Dermis blood vessel endothelial cell (primary cell): ENCODE data around the gene SZT2. TPM values are rescaled to one million over a fixed set of nuclear protein-coding genes. Genes with fewer than 3 reads are reported as not detected.

Experiments
- DNase-seq: peaks from one replicate; pipeline ENCODE4 v3.0.0; 2010
- total RNA-seq: library from RNA; depleted of rRNA; stranded (reverse); fragments of >200 nt; gene quantifications from 2 replicates; pipeline ENCODE4 v1.2.3, GENCODE V29; 2014

SZT2 gene
- total RNA-seq = 18.9 and 24.8 TPM in 2 replicates

DNA sequence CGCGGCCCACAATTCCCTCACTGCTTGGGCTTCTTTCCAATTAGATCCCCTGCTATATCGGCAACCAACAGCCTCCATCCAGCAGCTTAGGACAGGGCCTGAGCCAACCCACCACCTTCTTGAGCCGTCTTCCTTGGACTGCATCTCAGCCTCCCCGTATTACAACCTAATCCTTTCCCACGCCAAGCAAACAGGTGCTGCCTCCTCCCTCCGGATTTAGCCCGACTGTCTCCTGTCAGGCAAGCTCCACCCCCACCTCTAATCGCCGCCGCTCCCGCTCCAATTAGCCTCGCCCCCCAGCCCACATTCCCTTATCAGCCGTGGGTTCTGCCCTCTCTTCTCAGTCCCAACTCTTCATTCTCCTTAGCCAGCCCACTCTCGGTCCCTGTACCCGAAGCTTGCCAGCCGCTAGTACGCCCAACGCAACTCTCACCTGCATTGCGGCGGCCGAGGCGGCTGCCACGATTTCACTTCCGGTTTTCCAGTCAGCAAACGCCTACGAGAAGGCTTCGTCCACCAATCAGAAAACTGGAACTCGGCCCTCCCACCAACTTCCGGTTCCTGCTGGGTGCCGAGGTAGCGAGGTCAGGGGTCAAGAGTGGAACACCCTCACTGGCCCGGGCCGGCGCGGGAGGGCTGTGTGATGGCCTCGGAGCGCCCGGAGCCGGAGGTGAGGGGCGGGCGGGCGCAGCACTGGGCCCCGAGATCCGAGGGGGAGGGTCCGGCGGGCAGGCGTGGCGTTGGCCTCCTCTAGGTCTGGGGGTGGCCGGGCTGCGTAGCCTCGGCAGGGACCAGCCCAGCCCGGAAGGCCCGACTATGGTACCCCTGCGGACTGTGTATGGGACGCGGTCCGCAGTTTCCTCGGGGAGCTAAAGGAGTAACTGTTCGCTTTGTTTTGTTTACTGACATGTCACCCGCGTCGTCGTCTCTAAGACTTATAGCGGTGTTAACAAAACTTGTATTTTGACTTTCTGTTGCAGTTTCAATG lies at the start of gene SZT2, which contains the start of gene MED8:
Gene SZT2, plus strand, starts transcription at position 574 of the 988 bp plus-strand sequence. Its CDS starts 70 bp downstream, at position 644.
Gene MED8, minus strand, starts transcription at position 475 of the 988 bp plus-strand sequence. Its CDS starts 36 bp downstream, at position 439.
- DNase-seq = peak; percentile 97

DNA sequence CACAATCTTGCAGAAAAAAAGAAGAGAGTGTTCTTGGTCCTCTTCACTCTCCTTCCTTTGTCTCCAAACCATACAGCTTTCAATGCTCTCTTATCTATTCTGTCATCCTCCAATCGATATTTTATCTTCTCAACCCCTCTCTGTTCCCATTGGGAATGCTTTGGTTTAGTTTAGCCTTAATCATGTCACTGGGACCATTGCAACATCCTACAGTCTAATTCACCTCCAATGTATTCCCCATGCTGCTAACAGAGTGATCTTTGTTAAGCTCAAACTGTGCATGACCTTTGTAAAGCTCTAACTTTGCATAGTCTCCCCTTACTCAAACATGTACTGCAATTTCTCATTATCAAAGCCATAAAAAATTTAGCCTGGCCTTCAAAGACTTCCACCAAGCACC lies 49.1 kb upstream of the SZT2 start:
- no peak for DNase-seq

DNA sequence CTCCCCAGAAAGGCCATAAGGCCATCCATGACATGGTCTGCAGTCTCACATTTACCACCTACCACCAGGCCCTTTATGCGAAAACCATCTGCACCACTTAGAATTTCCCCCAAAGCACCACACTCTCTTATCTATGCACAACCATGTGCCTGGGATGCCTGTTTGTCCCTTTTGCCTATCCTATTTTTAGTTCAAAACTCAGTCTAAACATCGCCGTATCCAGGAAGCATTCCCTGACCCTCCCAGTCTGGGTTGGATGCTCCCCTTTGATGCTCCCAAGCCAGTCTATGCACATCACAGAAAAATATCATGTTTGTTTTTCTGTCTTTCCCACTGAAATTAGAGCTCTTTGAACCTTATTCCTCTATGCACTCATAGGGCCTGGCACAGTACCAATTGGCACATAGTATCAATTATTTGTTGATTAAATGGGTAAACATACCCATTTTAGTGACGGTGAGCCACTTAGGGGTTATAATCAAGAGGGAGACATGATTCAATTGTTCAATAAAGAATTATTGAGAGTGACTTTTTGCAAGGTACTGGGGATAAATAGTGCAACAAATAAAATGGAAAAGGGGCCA lies 45.3 kb upstream of the SZT2 start:
- no peak for DNase-seq

DNA sequence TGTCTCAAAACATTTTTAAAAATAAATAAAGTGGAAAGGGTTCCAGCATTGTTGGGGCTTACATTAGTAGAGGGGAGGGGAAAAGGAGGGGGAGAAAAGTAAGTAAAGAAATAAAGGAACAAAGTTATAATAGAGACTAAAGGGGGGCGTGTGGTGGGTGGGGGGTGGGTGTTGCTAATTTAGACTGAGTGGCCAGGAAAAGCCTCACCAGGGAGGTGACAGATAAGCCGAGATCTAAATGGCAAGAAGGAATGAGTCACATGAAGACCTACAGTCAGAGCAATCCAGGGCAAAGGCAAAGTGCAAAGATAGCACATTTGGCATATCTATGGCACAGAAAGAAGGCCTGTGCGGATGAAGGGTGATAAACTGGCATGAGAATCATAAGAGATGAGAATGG lies 44.6 kb upstream of the SZT2 start:
- no peak for DNase-seq

DNA sequence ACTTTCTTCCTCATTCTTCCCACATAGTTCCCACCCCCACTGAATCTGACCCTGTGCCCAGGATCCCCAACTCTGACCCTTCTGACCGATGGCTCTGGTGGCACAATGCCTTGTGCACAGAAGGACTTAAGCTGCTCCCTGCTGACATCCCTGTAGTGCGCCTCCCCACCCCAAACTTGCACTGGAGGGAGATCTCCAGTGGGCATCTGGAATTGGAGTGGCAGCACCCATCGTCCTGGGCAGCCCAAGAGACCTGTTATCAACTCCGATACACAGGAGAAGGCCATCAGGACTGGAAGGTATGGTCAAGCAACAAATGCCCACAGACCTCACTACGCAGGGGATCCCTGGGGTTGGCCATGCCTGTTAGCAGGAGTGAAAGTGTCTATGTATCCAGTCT lies 43.1 kb upstream of the SZT2 start:
- no peak for DNase-seq

DNA sequence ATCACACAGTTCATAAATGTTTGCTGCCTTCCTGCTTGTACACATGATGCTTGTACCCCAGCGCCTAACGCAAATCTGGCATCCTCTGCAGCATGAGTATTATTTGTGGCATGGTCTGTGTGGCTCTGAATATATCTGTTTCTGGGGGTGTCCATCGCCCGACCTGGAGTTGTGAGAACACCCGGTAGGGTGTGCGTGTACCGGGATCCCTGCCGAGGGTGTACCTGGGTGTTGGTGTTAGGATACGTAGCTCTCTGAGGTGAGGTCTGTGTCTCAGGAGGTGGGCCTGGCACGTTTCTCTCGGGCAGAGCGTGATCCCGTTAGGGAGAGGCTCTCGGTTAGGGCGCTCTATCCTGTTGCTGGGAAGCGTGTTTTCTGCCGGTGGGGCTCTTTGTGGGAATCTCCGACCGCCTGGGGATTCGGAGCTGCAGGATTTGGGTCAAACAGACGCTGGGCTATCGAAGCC lies 41.3 kb upstream of the SZT2 start:
- DNase-seq = peak; percentile 32

DNA sequence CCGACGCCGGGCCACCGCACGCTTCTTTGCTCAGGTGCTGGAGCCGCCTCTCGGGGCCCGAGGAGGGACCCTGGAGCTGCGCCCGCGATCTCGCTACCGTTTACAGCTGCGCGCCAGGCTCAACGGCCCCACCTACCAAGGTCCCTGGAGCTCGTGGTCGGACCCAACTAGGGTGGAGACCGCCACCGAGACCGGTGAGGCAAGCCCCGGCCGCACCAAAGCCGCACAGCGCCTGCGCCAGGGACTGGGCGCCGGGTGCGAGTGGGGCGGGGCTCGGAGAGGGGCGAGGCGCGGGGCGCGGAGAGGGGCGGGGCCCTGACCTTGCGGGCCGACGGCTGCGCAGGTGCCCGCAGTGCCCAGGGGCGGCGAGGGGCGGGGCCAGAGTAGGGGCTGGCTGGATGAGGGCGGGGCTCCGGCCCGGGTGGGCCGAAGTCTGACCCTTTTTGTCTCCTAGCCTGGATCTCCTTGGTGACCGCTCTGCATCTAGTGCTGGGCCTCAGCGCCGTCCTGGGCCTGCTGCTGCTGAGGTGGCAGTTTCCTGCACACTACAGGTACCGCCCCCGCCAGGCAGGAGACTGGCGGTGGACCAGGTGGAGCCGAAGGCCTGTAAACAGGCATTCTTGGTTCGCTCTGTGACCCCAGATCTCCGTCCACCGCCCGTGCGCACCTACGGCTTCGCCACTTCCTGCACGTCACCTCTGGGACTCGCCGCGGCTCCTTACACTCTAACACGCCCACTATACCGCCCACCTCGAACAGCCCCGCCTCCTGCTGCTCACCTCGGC lies 40.7 kb upstream of the SZT2 start:
- peak; percentile 72 for DNase-seq

DNA sequence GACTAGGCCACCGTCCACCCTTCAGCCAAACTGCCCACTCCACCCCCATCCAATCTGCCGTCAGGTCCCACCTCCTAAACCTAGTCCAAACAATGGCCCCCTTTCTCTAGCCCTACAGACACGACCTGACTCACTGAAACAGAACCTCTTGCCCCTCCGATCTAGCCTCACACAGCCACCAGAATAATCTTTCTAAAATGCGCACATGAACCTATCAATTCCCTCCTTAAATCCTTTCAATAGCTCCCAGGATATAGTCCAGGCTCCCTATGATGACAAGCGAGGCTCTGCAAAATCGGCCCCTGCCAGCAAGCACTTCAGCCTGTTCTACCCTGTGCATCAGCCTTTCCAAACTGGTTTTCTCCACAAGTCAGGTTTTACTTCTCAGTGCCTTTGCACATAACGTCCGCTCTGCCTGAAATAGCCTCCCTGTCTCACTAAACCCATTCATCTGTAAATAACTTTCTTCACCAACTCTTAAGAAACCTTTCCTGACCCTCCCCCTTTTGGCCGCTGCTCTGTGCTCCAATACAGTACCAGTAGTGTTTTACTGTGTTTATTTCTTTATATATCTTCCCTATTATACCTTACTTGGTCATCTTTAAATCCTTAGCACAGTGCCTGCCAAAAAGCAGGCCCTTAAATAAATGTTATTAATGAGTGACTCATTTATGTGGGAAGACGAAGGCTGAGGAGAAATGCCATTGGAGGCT lies 39.9 kb upstream of the SZT2 start:
- DNase-seq = no peak

DNA sequence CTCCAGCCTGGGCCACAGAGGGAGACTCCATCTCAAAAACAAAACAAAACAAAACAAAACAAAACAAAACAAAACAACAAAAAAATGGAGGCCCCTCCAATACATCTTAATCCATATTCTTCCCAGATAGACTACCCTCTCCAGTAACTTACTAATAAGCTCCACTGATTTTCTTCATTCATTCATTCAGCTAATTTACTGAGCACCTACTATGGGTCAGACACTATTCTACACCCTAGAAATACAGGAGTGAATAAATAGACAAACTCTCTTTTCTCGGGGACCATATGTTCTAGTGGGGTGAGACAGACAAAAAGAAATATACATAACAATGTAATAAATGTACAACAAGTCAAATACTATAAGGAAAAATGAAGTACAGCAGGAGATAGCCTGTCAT lies 38.7 kb upstream of the SZT2 start:
- DNase-seq = no peak

DNA sequence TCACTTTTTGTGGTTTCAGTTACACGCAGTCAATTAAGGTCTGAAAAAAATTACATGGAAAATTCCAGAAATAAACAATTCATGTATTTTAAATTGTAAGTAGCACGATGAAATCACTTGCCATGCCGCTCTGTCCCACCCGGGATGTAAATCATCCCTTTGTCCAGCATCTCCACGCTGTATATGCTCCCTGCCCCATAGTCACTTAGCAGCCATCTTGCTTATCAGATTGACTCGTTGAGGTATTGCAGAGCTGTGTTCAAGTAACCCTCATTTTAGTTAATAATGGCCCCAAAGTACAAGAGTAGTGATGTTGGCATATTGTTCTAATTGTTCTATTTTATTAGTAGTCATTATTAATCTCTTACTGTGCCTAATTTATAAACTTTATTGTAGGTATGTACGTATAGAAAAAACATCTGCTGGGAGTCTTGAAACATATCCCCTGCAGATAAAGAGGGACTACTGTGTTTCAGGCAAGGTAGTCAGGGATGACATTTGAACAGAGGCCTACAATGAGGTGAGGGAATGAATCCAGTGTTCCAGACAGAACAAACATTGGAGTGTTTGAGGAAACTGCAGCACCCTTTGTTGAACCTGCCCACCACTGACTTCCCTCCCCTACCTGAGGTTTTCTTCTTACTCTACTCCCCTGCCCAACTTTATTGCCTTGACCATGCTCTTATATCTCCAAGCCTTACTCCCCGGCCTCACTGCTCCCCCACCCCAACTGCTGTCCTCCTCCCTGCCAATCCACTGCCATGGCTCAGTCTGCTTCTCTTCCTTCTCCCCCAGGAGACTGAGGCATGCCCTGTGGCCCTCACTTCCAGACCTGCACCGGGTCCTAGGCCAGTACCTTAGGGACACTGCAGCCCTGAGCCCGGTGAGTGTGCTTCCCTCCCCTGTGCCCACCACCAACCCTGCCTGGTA lies 38.0 kb upstream of the SZT2 start:
- DNase-seq = no peak

DNA sequence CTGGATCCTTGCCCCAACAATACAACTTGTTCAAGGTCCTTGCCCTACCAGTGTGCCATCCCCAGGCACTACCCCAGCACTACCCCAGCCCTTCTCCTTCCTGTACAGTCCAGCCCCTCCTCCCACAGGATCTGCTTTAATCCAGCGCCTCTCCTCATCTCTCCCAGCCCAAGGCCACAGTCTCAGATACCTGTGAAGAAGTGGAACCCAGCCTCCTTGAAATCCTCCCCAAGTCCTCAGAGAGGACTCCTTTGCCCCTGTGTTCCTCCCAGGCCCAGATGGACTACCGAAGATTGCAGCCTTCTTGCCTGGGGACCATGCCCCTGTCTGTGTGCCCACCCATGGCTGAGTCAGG lies 37.4 kb upstream of the SZT2 start:
- DNase-seq = no peak

DNA sequence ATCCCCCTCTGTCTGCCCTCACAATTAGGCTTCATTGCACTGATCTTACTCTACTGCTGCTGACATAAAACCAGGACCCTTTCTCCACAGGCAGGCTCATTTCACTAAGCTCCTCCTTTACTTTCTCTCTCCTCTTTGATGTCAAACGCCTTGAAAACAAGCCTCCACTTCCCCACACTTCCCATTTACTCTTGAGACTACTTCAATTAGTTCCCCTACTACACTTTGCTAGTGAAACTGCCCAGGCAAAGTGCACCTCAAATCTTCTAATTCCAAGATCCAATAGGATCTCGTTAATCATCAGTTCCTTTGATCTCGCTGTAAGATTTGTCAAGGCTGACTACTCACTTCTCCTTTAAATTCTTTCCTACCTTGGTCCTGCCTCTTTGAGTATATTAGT lies 36.8 kb upstream of the SZT2 start:
- no peak for DNase-seq

DNA sequence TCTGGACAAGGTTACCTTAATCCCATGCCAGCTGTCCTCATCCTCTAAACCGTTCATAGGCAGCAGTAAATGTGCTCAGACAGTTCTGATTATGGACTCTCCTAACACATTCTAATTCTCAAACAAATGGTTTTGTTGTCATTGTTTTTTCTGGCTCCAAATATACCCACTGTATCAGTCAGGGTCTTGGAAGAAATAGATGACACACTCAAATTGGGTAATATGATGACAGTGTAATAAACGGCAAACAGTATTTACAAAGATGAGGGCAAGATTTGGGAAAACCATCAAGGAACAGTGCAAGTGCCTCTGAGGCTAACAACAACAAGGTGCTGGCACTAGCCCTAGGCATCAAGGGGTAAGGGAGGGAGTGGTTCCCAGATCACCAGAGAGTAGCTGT lies 35.2 kb upstream of the SZT2 start:
- DNase-seq = no peak

DNA sequence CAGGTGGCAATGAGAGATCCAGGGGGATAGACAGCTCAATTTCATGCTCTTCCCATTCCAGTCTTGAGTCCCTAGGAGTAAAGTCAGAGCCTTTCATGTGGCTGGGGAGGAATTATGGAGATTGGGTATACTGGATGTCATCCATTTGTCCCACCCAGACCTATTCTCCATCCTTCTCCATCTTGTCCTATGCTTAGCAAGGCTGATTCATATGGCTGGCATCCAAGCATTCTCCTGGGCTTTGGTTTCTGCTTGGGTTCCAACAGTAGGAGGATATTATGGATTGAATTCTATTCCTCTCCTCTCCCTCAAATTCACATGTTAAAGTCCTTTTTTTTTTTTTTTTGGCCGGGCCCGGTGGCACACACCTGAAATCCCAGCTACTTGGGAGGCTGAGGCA lies 34.8 kb upstream of the SZT2 start:
- no peak for DNase-seq

DNA sequence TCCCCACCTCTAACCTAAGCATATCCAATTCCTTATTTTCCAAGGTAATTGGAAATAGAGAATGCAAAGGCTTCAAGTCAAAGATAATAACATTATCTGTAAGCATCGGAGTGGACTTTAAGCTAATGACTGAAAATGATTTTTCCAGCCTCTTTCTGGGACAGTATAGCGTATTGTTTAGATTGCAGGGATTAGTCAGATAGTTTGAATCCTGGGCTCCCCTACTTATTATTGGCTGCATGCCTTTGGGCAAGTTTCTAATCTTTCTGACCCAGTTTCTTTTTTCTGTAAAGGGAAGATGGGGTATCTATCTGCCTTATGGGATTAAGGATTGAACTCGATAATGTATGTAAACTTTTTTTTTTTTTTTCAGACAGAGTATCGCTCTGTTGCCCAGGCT lies 32.4 kb upstream of the SZT2 start:
- DNase-seq = no peak

DNA sequence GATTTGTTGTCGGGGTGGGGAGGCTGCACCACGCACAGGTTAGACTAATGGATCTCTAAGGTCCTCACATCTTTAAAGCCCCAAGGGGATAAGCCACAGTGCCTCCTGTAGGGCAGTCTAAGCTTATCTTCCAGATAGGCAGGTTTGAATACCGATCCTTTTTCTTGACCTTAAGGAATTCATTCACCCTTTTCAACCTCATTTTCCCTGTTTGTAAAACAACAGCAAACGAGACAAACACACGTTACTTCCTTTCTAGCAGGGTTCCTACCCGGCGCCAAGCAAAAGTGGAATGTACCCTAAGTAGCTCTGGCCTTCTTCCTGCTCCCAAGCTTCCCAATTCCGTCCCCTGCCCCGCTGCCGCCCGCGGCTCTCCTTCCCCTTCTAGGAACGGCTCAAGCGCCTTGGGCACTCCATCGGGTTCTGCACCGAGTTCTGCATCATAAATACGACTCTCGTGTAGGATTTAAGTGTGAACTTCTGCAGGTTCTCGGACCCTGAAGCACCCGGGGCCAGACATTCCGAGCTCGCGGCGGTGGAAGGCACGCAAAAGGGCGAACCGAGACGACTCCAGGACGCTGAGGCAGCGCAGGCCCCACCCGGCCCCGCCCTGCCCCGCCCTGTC lies 31.5 kb upstream of the SZT2 start:
- peak; percentile 69 for DNase-seq

DNA sequence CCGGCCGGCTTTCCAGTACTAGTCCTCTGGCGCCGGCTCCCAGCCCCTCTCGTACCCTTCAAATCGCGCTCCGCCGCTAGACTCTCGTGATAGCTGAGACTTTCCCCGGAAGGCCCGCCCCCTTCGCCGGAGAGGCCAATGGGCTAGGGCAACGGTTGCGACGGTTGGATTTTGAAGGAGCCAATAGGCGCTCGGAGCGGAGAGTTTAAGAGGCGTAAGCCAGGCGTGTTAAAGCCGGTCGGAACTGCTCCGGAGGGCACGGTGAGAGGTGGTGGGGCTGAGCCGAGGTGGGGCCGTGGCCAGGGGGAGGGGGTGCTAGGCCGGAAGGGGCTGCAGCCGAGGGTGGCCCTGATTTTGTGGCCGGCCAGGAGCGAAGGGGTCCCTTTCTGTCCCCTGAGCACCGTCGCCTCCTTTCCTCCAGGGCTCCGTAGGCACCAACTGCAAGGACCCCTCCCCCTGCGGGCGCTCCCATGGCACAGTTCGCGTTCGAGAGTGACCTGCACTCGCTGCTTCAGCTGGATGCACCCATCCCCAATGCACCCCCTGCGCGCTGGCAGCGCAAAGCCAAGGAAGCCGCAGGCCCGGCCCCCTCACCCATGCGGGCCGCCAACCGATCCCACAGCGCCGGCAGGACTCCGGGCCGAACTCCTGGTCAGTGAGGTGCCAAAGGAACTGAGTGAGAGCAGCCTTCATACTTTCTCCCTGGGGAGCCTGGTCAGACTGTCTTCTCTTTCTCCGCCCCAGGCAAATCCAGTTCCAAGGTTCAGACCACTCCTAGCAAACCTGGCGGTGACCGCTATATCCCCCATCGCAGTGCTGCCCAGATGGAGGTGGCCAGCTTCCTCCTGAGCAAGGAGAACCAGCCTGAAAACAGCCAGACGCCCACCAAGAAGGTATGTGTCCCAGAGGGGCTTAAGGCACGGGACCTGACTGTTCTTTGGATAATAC lies 30.7 kb upstream of the SZT2 start, which contains the start of gene CDC20:
Gene CDC20, plus strand, starts transcription at position 236 of the 948 bp plus-strand sequence. Its CDS starts 235 bp downstream, at position 471.
- DNase-seq = peak; percentile 97

DNA sequence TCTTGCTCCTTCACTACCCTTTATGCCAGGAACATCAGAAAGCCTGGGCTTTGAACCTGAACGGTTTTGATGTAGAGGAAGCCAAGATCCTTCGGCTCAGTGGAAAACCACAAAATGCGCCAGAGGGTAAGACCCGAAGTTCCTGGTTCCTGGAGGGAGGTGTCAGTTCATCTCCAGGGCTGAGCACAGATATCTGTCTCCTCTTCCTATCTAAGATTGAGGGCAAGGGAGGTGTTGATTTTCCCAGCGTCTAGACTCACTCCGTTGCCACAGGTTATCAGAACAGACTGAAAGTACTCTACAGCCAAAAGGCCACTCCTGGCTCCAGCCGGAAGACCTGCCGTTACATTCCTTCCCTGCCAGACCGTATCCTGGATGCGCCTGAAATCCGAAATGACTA lies 30.0 kb upstream of the SZT2 start:
- DNase-seq = peak; percentile 5

DNA sequence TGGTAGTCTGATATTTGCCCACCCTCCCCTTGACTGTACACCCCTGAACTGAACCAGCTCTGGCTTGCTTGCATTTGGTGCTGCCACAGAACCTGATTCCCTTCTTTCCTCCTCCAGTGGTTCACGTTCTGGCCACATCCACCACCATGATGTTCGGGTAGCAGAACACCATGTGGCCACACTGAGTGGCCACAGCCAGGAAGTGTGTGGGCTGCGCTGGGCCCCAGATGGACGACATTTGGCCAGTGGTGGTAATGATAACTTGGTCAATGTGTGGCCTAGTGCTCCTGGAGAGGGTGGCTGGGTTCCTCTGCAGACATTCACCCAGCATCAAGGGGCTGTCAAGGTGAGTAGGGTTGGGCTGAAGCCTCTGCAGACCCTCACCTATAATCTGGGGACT lies 29.1 kb upstream of the SZT2 start:
- DNase-seq = no peak
